Colonic mucosa (tissue), 4 donors: ENCODE data around the gene PDS5B. TPM values are rescaled to one million over a fixed set of nuclear protein-coding genes. Genes with fewer than 3 reads are reported as not detected.

ENCODE experiments used
- DNase-seq: peaks from one replicate; pipeline ENCODE4 v3.0.0-alpha.2; 2020
- H3K27ac ChIP-seq: fragments of 200-600 bp; one replicate; pipeline ENCODE4 v1.8.0; 2021
- H3K27me3 ChIP-seq: fragments of 200-600 bp; one replicate; pipeline ENCODE4 v1.8.0; 2021
- H3K36me3 ChIP-seq: fragments of 200-600 bp; one replicate; pipeline ENCODE4 v1.8.0; 2021
- H3K4me1 ChIP-seq: fragments of 200-600 bp; one replicate; pipeline ENCODE4 v1.8.0; 2021; ENCODE audit warnings: mild to moderate bottlenecking
- H3K4me3 ChIP-seq: fragments of 200-600 bp; one replicate; pipeline ENCODE4 v1.8.0; 2021
- H3K9ac ChIP-seq, 2 donors: one replicate each; pipeline ENCODE4 v1.7.0; 2013; ENCODE audit warnings: control low read depth in 2 of 2, low read depth in 2 of 2, low read length in 2 of 2
- H3K9me3 ChIP-seq: fragments of 200-600 bp; one replicate; pipeline ENCODE4 v1.8.0; 2021
- intact Hi-C: fragments of 100-400 bp; cut with DNase I; formaldehyde crosslinking; loops from one replicate; pipeline ENCODE4 v1.14.1; 2022
- total RNA-seq, 2 donors: library from RNA; stranded (reverse); fragmentation: NEBNext Ultra II Directional in 1 of 2; extraction: Animal tissue kit (Norgen Biotek cat#: 25700) in 1 of 2; gene quantifications; one replicate each; pipeline ENCODE4 v1.2.1, GENCODE V29; 2021
- TF ChIP-seq, protein P1 (sequence below): fragments of 200-600 bp; IDR thresholded peaks from one replicate; pipeline ENCODE4 v1.8.0; 2022; ENCODE audit warnings: antibody characterized with exemption, mild to moderate bottlenecking
- donor health status: healthy.
- donor health status: DM: no; HTN: no; CAD: no.
- donor health status: DM: no; HTN: no; CAD: no.

PDS5B gene
- total RNA-seq, 2 donors from 2014 or later = 34.0 to 37.0 TPM

DNA sequence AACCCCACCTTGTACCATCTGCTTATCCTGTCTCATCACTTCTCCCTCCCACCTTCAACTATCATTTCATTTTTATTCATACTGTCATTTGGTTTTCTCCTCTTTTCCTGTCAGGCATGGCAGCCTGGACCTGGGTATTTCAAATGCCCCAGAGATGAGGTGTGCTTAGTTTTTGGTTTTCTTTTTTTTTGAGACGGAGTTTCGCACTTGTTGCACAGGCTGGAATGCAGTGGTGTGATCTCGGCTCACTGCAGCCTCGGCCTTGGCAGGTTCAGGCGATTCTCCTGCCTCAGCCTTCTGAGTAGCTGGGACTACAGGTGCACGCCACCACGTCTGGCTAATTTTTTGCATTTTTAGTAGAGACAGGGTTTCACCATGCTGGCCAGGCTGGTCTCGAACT is 5.8 kb downstream of the PDS5B start:
- intact Hi-C loops = loop anchor here (10.0 kb wide), 1 partner anchor 313 kb away; no protein-coding TSS in a partner anchor
- TF ChIP-seq, protein P1, sequence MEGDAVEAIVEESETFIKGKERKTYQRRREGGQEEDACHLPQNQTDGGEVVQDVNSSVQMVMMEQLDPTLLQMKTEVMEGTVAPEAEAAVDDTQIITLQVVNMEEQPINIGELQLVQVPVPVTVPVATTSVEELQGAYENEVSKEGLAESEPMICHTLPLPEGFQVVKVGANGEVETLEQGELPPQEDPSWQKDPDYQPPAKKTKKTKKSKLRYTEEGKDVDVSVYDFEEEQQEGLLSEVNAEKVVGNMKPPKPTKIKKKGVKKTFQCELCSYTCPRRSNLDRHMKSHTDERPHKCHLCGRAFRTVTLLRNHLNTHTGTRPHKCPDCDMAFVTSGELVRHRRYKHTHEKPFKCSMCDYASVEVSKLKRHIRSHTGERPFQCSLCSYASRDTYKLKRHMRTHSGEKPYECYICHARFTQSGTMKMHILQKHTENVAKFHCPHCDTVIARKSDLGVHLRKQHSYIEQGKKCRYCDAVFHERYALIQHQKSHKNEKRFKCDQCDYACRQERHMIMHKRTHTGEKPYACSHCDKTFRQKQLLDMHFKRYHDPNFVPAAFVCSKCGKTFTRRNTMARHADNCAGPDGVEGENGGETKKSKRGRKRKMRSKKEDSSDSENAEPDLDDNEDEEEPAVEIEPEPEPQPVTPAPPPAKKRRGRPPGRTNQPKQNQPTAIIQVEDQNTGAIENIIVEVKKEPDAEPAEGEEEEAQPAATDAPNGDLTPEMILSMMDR = no peak
- H3K9ac ChIP-seq = no peak overlapping the region
- H3K9me3 ChIP-seq = no peaks in the 10 kb centered on the region
- DNase-seq = no peak
- H3K4me3 ChIP-seq = no peak overlapping the region
- no peak overlapping the region for H3K27ac ChIP-seq
- H3K36me3 ChIP-seq = no peaks in the 10 kb centered on the region
- no peaks in the 10 kb centered on the region for H3K4me1 ChIP-seq
- H3K27me3 ChIP-seq = no peaks in the 10 kb centered on the region

DNA sequence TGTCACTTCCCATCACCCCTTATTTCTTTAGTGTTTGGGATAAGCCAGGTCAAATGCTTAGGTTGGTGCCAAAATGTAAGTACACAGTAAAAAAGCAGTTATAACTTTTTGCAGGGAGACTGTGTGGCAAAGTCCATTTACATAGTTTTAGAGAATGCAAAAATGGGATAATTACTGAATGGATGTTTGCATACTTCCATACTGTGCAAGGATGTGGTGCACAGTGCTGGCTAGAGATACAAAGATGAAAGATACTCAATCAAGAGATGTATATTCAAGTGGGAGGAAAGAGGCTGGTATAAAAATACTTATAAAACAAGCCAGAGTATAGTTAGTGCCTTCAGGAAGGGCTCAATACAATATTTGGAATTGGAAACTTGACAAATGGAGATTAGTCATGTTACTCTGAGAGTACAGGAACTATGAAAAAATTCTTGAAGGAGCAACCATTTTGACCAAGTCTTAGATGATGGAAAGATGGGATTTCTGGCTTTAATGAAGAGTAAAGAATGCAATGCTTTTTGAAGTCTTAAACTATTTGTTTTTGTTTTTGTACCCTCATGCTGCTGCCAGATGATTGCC is 8.0 kb downstream of the PDS5B start:
- Histone ChIP-seq H3K36me3 (no peaks in the 10 kb centered on the region), H3K27me3 (no peaks in the 10 kb centered on the region), H3K9me3 (no peaks in the 10 kb centered on the region), H3K4me1 (no peaks in the 10 kb centered on the region), H3K9ac (no peak overlapping the region), H3K4me3 (no peak overlapping the region), H3K27ac (no peak overlapping the region)
- intact Hi-C loops = loop anchor here (10.0 kb wide), 1 partner anchor 311 kb away; no protein-coding TSS in a partner anchor
- no peak for DNase-seq
- TF ChIP-seq, protein P1 = no peak

DNA sequence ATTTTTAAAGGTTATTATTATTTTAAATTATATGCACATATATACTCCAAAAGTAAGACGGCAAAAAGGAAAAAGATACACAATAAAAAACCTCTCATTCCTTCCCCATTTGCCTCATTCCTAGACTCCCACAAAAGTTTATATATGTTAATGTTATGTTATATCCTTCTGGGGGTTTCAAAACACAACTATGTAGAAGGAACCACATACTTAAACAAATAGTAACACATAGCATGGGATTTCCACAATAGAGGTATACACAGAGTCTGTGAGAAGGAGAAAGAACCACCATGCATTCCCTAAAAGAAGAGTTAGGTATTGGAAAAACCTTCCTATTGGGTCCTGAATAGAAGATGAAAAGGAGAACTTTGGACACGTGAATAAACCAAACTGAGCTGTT is 9.1 kb downstream of the PDS5B start:
- no peaks in the 10 kb centered on the region for H3K9me3 ChIP-seq
- H3K27ac ChIP-seq = no peak overlapping the region
- intact Hi-C loops = loop anchor here (10.0 kb wide), 1 partner anchor 309 kb away; no protein-coding TSS in a partner anchor
- no peak for DNase-seq
- no peak overlapping the region for H3K9ac ChIP-seq
- H3K4me3 ChIP-seq = no peak overlapping the region
- no peaks in the 10 kb centered on the region for H3K4me1 ChIP-seq
- no peaks in the 10 kb centered on the region for H3K36me3 ChIP-seq
- TF ChIP-seq, protein P1 = no peak
- H3K27me3 ChIP-seq = no peaks in the 10 kb centered on the region

DNA sequence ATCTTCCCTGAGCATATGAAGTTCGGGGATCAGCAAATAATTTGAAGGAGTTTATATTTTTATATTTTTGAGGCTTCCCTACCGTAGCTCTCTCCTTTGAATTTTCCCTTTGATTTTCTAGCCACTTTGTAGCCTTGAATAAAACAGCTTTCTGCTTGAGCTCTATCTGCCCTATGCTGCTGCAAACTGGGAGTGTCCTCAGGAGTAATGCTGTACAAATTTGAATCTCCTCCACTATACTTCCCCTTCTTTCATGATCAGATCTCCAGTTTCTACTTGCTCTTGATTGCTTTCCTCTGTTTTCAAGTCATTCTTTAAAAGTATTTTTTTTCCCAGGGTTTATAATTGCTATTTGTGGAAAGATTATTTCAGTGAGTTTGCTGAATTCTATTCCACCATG is 14.6 kb downstream of the PDS5B start:
- DNase-seq = no peak
- intact Hi-C loops = no loop called here
- H3K27ac ChIP-seq = no peak overlapping the region
- no peaks in the 10 kb centered on the region for H3K9me3 ChIP-seq
- TF ChIP-seq, protein P1 = no peak
- no peaks in the 10 kb centered on the region for H3K36me3 ChIP-seq
- no peaks in the 10 kb centered on the region for H3K4me1 ChIP-seq
- no peak overlapping the region for H3K4me3 ChIP-seq
- H3K9ac ChIP-seq = no peak overlapping the region
- H3K27me3 ChIP-seq = no peaks in the 10 kb centered on the region

DNA sequence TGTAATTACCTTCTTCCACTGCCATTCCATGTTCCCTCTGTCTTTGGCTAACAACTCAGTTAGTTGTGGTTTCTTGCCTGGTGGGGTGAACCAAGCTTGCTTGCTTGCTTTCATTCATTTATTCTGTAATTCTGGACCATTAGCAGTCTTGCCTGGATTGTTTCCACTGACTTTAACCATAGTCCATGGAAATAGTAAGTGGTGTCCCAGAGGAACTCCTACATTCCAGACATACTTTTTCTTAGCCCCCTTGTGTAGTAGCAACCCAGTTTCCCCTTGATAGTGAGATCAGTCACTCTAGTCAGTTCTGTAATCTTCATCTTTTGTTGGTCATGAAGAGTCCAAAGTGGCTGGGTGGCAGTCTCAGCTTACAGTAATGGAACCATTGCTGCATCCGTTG is 23.2 kb downstream of the PDS5B start:
- H3K4me1 ChIP-seq = no peaks in the 10 kb centered on the region
- TF ChIP-seq, protein P1 = no peak
- intact Hi-C loops = no loop called here
- H3K9me3 ChIP-seq = no peaks in the 10 kb centered on the region
- no peak overlapping the region for H3K9ac ChIP-seq
- H3K27ac ChIP-seq = no peak overlapping the region
- no peaks in the 10 kb centered on the region for H3K36me3 ChIP-seq
- no peaks in the 10 kb centered on the region for H3K27me3 ChIP-seq
- DNase-seq = no peak
- H3K4me3 ChIP-seq = no peak overlapping the region
